GM21825 (cell line): ENCODE measurements around the gene TFG.
A peak's percentile ranks its signal among the peaks of the same experiment; 100 is the strongest.
"Not testable (repeated sequence)": the region's sequence is repeated elsewhere in the genome, so short reads cannot be mapped to it uniquely, and the experiment has no call there.

Experiments
- ATAC-seq: cut with Tn5 transposase; IDR thresholded peaks from one replicate; pipeline ENCODE4 v1.9.1; 2021; ENCODE audit warnings: mild to moderate bottlenecking, moderate library complexity; ENCODE audit not compliant: unreplicated experiment

Gene TFG

GRCh38 chr3:100708989-100709841 is at the start of gene TFG:
TSS of gene TFG (plus strand) at chr3:100709494. CDS start at chr3:100713686, 4,192 bp downstream.
- peak; percentile 92 for ATAC-seq

- not testable (repeated sequence) for ATAC-seq
Observed at GRCh38 chr3:100661294-100661693, 48.0 kb upstream of the TFG start.

GRCh38 chr3:100662113-100662823 is 47.0 kb upstream of the TFG start:
- ATAC-seq: no peak

GRCh38 chr3:100665230-100665629 is 44.1 kb upstream of the TFG start:
- no peak for ATAC-seq

GRCh38 chr3:100666699-100667098 is 42.6 kb upstream of the TFG start:
- not testable (repeated sequence) for ATAC-seq

GRCh38 chr3:100667316-100667715 is 42.0 kb upstream of the TFG start:
- ATAC-seq: not testable (repeated sequence)

GRCh38 chr3:100670995-100671394 is 38.3 kb upstream of the TFG start:
- ATAC-seq: not testable (repeated sequence)

GRCh38 chr3:100681496-100681895 is 27.8 kb upstream of the TFG start:
- no peak for ATAC-seq

GRCh38 chr3:100682056-100682853 is 27.0 kb upstream of the TFG start:
- ATAC-seq: no peak

- ATAC-seq: no peak
Observed at GRCh38 chr3:100682854-100683760, 26.2 kb upstream of the TFG start.

GRCh38 chr3:100693225-100693624 is 16.1 kb upstream of the TFG start:
- ATAC-seq: no peak

GRCh38 chr3:100695696-100696095 is 13.6 kb upstream of the TFG start:
- no peak for ATAC-seq

GRCh38 chr3:100696161-100696560 is 13.1 kb upstream of the TFG start:
- no peak for ATAC-seq

GRCh38 chr3:100697172-100697571 is 12.1 kb upstream of the TFG start:
- ATAC-seq: no peak

GRCh38 chr3:100697723-100698285 is 11.5 kb upstream of the TFG start:
- no peak for ATAC-seq

- ATAC-seq: no peak
Observed at GRCh38 chr3:100698736-100699135, 10.6 kb upstream of the TFG start.

- no peak for ATAC-seq
Observed at GRCh38 chr3:100700708-100701107, 8.6 kb upstream of the TFG start.

- no peak for ATAC-seq
Observed at GRCh38 chr3:100702082-100702979, 7.0 kb upstream of the TFG start.

- no peak for ATAC-seq
Observed at GRCh38 chr3:100702980-100703345, 6.3 kb upstream of the TFG start.
